Measurements from ENCODE around the gene FBXO3.
A peak's percentile ranks its signal among the peaks of the same experiment; 100 is the strongest.
"Not testable (repeated sequence)": the region's sequence is repeated elsewhere in the genome, so short reads cannot be mapped to it uniquely, and the experiment has no call there.

The FBXO3 gene

GRCh38 chr11:33733980-33734379 is 40.3 kb downstream of the FBXO3 start:
- H3K27ac ChIP-seq: peak overlapping the region in 14 of 21 experiments; percentile 5 to 98 (median 93)
- H3K4me3 ChIP-seq: peak overlapping the region; percentile 61 to 83 (median 73)

GRCh38 chr11:33731723-33732531 is 42.4 kb downstream of the FBXO3 start:
- no peak overlapping the region for H3K4me3 ChIP-seq
- peak overlapping the region in 11 of 21 experiments; percentile 4 to 98 (median 38) for H3K27ac ChIP-seq

DNA sequence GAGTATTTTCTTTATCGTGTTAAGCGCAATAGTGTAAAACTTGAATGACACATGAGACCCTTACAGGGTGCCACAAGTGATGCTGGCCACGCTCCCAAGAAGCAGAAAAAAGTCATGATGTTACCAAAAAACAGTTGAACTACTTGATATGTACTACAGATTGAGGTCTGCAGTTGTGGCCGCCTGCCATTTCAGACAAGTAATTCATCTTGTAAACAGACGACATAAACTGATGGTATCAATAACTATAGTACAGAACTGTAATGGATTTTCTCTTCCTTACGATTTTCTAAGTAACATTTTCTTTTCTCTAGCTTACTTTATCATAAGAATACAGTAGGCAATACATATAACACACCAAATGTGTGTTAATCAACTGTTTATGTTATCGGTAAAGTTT is 43.6 kb downstream of the FBXO3 start:
- H3K4me3 ChIP-seq: no peak overlapping the region

GRCh38 chr11:33729072-33729664 is 45.2 kb downstream of the FBXO3 start:
- H3K4me3 ChIP-seq, H3K27ac ChIP-seq: not testable (repeated sequence)

More for the DNA sequence above, 43.6 kb downstream of the FBXO3 start:
- H3K27ac ChIP-seq: peak overlapping the region in 1 of 21 experiments; percentile 27

GRCh38 chr11:33727539-33727938 is 46.8 kb downstream of the FBXO3 start:
- H3K4me3 ChIP-seq, H3K27ac ChIP-seq: not testable (repeated sequence)

DNA sequence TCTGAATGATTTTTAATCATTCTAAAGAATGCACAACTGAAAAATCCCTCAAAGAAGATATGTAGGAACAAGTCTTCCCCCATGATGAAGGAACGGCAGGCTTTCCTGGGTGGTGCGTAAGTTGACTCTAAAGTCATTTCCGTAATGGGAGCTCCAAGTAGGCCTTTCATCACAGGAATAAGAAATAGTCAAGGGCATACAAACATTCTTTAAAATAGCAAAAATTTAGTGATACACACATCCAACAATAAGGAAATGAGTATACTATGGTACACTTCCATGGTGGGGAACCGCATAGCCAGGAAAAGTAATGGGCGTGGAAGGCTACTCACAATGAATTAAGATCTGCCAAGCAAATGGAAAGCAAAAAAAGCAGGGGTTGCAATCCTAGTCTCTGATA is 48.8 kb downstream of the FBXO3 start:
- no peak overlapping the region for H3K4me3 ChIP-seq
- H3K27ac ChIP-seq: peak overlapping the region in 10 of 21 experiments; percentile 13 to 93 (median 84)

GRCh38 chr11:33724644-33725035 is 49.7 kb downstream of the FBXO3 start:
- H3K4me3 ChIP-seq: no peak overlapping the region
- peak overlapping the region in 20 of 21 experiments; percentile 58 to 93 (median 82) for H3K27ac ChIP-seq

- Histone ChIP-seq H3K4me3 (no peak overlapping the region), H3K27ac (peak overlapping the region in 20 of 21 experiments; percentile 58 to 93 (median 82))
These were observed 51.0 kb downstream of the FBXO3 start for GRCh38 chr11:33723238-33723881.

DNA sequence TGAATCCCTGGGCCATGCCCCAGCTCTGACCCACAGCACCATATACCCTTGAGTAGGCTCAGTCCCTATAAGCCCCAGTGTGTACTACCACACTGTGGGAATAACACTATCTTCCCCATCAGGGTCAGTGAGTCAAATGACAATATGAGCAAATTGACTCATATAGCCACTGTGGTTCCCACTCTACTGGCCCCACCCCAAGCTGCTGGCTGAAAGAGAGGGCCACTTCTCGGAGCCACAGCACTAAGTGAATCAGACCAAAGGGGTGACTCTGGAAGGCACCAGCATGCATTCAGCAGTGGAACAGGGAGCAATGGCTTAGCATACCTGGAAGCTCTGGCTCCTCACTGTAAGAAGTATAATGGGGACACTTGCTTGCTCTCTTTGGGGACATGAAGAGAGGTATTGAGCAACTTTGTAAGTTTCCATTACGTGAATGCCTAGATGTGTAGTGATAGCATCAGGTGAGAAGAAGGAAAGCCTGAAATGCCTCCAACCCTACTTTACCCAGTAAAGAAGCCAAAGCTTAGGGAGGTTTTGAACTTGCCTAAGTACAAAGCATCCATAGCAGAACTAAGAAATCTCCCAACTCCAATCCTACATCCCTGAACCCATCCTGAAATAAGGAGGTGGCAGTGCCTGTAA is 51.6 kb downstream of the FBXO3 start:
- no peak overlapping the region for H3K4me3 ChIP-seq
- H3K27ac ChIP-seq: peak overlapping the region in 20 of 21 experiments; percentile 58 to 93 (median 82)

DNA sequence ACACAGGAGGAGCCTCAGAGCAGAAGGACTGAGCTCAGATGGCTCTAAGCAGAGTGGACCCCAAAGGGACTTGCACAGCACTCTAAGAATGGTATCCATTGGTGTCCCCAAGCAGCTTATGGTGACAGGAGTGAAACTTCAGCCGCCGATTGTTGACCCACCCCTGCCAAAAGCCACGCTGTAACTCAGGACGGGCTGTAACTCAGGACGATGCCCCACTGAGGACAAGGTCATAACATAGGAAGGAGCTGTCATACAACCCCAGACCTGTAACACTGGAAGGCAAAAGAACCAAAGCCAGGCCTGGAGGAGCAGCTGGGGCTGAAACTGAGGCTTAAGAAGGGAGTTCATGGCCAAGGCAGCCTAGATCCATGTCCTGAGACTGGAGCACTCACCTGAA is 52.3 kb downstream of the FBXO3 start:
- no peak overlapping the region for H3K4me3 ChIP-seq
- peak overlapping the region; percentile 25 to 93 (median 82) for H3K27ac ChIP-seq

DNA sequence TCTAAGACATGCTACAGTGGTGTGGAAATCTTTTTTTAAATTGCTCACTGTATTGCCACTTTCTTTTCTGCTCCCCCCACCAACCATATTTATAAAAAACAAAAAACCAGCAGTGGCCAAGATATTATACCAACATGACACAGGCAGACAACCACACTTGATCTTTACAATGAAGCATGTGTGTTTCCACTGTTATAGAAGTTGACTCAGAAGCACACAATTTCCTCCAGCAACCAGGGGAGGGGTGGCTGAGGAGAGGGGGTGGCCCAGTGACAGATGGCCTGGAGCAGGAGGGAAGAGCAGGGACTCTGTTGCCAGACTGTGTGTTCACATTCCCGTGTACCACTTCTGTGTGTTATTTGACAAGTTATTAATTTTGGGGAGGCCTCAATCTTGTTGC is 52.9 kb downstream of the FBXO3 start:
- no peak overlapping the region for H3K4me3 ChIP-seq
- H3K27ac ChIP-seq: peak overlapping the region in 18 of 21 experiments; percentile 17 to 93 (median 83)

- peak overlapping the region in 12 of 21 experiments; percentile 4 to 93 (median 40) for H3K27ac ChIP-seq
These were observed 54.7 kb downstream of the FBXO3 start for GRCh38 chr11:33719587-33719986.

DNA sequence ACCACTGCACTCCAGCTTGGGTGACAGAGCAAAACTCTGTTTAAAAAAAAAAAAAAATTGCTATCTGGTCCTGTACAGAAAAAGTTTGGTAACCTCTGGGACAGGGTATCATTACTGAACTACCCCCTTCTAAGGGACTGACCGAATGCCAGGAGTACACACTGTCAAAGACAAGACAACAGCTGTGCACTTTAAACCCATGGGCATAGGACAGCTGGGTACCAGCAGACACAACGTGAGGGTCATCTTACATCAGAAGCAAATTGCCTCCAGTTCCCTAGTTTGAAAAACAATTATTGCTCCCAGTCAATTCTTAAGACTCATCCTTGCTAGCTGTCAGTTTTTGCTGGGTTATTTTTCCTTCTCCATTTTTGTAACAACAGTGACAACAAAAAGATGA is 55.9 kb downstream of the FBXO3 start:
- Histone ChIP-seq H3K4me3 (no peak overlapping the region), H3K27ac (peak overlapping the region in 3 of 21 experiments; percentile 8 to 93 (median 85))

More at GRCh38 chr11:33719587-33719986, 54.7 kb downstream of the FBXO3 start:
- no peak overlapping the region for H3K4me3 ChIP-seq

GRCh38 chr11:33716243-33716642 is 58.1 kb downstream of the FBXO3 start:
- Histone ChIP-seq H3K4me3 (no peak overlapping the region), H3K27ac (peak overlapping the region in 14 of 21 experiments; percentile 7 to 74 (median 38))

- Histone ChIP-seq H3K27ac (peak overlapping the region in 3 of 21 experiments; percentile 14 to 26 (median 14)), H3K4me3 (no peak overlapping the region)
These were observed 60.4 kb downstream of the FBXO3 start for GRCh38 chr11:33713856-33714398.

DNA sequence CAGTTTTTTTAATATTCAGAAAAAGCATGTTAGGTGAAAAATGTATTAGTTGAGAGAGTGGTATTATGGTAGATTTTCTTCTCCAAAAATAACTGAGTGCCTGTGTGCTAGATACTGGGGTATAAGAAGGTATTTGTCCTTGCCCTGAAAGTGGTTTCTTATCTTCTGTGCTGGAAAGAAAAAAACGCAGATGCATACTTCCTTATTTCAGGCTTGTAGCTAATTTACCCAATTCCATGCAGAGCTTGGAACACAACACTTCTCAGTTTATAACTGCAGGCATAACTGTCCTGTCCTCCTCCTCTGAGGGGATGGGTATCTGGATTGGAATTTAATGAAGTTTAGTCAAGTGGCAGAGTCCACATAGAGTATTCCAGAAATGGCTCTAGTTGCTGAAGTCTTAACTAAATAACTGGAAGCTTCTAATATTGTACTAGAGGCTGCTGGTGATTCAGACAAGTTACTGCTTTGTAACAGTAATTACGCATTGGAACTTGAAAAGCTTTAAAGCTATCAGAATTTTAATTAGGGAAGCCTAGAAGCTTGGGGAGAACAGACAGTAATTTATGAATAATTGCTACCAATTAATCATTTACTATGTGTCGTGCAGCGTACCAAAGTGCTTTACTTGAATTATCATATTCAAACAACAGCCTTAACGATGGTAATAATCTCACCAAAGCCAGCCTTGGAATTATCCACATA is 61.0 kb downstream of the FBXO3 start:
- Histone ChIP-seq H3K4me3 (no peak overlapping the region), H3K27ac (peak overlapping the region in 2 of 21 experiments; percentile 14 to 39)

DNA sequence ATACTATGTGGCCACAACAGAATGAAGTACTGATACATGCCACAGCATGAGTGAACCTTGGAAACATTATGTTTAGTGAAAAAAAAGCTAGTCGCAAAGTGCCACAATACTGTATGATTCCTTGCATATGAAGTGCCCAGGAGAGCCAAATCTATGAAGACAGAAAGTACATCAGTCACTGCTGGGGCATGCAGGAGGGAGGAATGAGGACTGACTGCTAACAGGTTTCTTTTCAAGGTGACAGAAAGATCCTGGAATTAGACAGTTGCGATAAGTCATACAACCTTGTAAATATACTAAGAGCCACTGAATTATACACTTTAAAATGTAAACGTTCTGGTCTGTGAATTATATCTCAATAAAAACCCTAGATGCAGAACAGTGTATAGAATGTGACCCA is 61.9 kb downstream of the FBXO3 start:
- no peak overlapping the region for H3K27ac ChIP-seq
- no peak overlapping the region for H3K4me3 ChIP-seq

DNA sequence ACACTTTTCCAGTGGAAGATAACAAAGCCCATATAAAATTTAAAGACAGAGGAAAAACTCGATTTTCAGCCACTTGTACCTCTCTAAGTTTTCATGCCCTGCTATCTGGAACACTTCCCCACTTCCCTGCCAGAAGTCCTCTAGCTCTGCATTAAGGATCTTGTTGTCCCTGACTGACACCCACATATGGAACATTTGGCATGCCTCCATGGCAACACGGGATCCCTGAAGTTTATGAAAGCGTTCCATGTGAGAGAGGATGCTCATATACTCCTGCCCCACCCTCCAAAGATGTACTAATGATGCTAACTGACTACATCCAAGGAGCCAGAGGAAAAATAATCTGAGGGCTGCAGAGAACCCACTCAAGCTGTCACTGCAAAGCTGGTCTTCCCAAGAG is 64.9 kb downstream of the FBXO3 start:
- H3K27ac ChIP-seq: no peak overlapping the region
- H3K4me3 ChIP-seq: no peak overlapping the region

GRCh38 chr11:33708985-33709384 is 65.3 kb downstream of the FBXO3 start:
- H3K27ac ChIP-seq: no peak overlapping the region
- H3K4me3 ChIP-seq: no peak overlapping the region

Measured in skin epidermis (tissue), 12 donors.